ENCODE results near the gene PIP4K2A.
"Not testable (repeated sequence)": the region's sequence is repeated elsewhere in the genome, so short reads cannot be mapped to it uniquely, and the experiment has no call there.

The PIP4K2A gene

DNA sequence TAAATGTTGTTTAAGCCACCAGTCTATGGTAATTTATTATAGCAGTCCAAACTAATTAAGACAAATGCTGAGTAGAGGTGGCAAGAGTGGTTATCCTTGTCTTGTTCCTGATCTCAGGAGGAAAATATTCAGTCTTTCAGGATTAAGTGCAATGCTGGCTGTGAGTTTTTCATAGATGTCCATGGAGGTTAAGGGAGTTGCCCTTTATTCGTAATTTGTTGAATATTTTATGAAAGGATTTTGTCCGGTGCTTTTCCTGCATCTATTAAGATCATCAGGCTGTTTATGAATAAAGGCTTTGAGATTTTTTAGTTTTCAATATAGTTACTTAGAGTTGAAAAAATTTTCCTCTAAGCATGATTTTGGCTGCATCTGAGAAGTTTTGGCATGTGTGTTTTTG lies 186.9 kb downstream of the PIP4K2A start:
- DNase-seq (ENCODE audit: low read depth in 2 of 3, low spot score in 1 of 3), result no peak

DNA sequence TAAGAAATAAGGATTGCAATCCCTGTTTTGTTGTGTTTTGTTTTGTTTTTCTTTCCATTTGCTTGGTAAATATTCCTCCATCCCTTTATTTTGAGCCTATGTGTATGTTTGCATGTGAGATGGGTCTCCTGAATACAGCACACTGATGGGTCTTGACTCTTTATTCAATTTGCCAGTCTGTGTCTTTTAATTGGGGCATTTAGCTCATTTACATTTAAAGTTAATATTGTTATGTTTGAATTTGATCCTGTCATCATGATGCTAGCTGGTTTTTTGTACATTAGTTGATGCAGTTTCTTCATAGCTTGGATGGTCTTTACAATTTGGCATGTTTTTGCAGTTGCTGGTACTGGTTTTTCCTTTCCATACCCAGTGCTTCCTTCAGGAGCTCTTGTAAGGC lies 190.0 kb downstream of the PIP4K2A start:
- not testable (repeated sequence) for DNase-seq (ENCODE audit: low read depth in 2 of 3, low spot score in 1 of 3)

DNA sequence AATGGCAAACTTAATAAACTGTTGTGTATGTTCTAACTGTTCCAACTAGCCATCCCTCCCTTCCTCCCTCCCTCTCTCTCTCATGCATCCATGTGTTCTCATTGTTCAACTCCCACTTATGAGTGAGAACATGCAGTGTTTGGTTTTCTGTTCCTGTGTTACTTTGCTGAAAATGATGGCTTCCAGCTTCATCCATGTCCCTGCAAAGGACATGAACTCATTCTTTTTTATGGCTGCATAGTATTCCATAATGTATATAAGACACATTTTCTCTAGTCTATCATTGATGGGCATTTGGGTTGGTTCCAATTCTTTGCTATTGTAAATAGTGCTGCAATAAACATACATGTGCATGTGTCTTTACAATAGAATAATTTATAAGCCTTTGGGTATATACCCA lies 193.7 kb downstream of the PIP4K2A start:
- not testable (repeated sequence) for DNase-seq (ENCODE audit: low read depth in 2 of 3, low spot score in 1 of 3)

DNA sequence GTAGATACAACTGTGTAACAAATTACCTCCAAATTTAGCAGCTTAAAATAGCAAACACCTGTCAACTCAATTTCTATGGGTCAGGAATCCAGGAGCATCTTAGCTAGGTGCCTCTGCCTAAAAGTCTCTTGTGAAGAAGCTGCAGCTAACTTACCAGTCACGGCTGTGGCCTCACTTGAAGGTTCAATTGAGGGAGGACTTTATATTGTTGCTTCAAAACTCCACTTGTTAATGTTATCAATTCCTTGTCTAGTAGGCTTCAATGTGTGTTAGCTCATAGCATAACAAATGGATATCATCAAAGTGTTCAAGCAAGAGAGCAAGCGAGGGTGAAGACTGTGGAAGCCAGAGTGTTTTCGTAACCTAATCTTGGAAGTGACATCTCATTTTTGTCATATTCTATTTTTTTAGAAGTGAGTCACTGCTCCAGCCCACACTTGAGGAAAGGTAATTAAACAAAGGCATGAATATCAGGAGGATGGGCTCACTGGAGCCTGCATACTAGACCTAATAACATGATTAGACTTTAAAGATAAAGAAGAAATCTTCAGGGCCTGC lies 196.1 kb downstream of the PIP4K2A start:
- DNase-seq (ENCODE audit: low read depth in 2 of 3, low spot score in 1 of 3), result no peak

DNA sequence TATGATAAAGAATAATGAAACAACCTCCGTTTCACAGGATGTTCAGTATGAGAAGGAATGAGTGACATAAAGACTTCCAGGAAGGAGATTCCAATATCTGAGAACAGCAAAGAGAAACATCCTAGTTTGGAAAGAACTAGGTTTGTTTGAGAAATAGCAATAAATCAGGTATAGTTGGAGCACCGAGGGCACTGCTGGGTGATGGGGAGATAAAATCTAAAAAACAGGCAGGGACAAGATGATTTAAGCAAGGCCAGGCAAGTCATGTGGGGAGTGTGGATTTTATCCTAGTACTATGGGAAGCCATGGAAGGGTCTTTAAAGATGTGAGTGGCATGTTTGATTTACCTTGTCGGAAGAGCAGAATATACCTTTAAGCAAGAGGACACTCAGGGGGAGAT lies 199.4 kb downstream of the PIP4K2A start:
- no peak for DNase-seq (ENCODE audit: low read depth in 2 of 3, low spot score in 1 of 3)

DNA sequence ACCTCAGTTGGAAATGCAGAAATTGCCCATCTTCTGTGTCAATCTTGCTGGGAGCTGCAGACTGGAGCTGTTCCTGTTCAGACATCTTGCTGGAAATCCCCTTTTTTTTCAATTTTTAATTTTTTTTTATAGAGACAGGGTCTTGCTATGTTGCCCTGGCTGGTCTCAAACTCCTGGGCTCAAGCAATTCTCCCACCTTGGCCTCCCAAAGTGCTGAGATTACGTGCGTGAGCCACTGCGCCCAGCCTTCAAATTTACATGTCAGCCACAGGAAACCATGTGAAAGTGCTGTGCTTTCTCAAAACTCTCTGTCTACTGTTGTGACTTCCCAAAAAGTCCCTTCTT lies 200.0 kb downstream of the PIP4K2A start:
- DNase-seq (ENCODE audit: low read depth in 2 of 3, low spot score in 1 of 3), result not testable (repeated sequence)

DNA sequence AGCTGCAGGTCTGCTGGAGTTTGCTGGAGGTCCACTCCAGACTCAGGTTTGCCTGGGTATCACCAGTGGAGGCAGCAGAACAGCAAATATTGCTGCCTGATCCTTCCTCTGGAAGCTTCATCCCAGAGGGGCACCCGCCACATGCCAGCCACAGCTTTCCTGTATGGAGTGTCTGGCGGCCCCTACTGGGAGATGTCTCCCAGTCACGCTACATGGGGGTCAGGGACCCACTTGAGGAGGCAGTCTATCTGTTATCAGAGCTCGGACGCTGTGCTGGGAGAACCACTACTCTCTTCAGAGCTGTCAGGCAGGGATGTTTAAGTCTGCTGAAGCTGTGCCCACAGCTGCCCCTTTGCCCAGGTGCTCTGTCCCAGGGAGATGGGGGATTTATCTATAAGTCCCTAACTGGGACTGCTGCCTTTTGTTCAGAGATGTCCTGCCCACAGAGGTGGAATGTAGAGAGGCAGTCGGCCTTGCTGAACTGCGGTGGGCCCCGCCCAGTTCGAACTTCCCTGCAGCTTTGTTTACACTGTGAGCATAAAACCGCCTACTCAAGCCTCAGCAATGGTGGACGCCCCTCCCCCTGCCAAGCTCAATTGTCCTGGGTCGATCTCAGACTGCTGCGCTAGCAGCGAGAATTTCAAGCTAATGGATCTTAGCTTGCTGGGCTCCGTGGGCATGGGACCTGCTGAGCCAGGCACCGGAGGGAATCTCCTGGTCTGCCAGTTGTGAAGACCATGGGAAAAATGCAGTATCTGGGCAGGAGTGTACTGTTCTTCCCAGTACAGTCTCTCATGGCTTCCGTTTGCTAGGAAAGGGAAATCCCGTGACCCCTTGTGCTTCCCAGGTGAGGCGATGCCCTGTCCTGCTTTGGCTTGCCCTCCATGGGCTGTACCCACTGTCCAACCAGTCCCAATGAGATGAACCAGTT lies 200.6 kb downstream of the PIP4K2A start:
- DNase-seq (ENCODE audit: low read depth in 2 of 3, low spot score in 1 of 3), result not testable (repeated sequence)

DNA sequence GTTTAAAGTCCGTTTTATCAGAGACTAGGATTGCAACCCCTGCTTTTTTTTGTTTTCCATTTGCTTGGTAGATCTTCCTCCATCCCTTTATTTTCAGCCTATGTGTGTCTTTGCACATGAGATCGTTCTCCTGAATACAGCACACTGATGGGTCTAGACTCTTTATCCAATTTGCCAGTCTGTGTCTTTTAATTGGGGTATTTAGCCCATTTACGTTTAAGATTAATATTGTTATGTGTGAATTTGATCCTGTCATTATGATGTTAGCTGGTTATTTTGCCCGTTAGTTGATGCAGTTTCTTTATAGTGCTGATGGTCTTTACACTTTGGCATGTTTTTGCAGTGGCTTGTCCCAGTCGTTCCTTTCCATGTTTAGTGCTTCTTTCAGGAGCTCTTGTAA lies 202.4 kb downstream of the PIP4K2A start:
- DNase-seq (ENCODE audit: low read depth in 2 of 3, low spot score in 1 of 3), result not testable (repeated sequence)

DNA sequence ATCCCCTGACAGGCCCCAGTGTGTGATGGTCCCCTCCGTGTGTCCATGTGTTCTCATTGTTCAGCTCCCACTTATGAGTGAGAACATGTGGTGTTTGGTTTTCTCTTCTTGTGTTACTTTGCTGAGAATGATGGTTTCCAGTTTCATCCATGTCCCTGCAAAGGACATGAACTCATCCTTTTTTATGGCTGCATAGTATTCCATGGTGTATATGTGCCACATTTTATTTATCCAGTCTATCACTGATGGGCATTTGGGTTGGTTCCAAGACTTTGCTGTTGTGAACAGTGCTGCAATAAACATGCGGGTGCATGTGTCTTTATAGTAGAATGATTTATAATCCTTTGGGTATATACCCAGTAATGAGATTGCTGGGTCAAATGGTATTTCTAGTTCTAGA lies 206.2 kb downstream of the PIP4K2A start:
- DNase-seq (ENCODE audit: low read depth in 2 of 3, low spot score in 1 of 3), result not testable (repeated sequence)

DNA sequence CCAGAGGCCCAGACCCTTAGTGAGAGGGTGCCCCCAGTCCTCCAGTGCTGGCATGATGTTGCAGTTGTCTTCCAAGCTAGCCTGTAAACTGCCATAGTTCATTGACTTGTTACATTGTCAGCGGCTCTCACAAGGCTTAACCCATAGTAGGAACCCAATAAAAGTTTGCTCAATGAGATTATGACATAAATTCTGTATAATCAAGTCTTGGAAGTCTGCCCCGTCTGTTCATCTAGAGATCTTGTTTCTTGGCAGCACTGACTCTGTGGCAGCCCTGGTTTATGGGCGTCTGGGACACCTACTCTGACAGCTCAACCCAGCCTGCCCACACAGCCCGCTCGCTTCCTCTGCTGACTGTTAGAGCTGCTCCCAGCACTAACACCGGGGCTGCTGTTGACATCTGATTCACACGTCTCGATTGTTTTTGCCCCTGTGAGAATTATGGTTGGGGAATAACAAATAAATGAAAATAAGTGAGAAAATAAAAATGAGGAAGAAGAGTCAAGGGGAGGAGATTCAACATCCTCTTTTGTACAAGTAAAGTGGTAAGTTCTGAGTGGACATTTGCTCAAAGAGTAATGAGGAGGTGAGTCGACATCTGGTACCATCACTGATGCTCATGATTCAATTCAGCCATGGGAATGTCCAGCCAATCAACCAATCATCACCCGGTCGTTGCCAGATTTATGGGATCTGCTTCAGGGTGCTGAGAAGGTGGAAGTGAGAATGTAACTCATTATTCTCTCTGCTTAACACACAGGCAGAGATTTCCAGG lies 208.3 kb downstream of the PIP4K2A start:
- DNase-seq (ENCODE audit: low read depth in 2 of 3, low spot score in 1 of 3), result peak; percentile 8 to 17 (median 8)

DNA sequence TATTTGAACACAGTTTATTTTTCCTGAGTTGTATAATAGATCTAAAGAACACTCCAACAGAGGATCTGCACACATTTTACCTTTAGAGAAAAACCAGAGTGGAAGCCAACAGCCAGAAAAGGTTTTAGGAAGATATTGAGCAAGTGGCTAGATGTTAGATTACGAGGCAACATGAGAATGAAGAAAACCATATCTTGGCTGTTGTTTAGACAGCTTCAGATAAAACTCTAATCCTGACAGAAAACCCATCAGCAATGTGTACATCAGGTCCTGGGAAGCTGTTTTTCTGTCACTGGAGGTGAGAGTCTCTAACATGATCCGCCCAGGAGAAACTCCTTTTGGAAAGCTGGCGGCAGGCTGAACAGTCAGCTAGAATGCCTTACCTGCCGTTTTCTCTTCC lies 209.6 kb downstream of the PIP4K2A start:
- DNase-seq (ENCODE audit: low read depth in 2 of 3, low spot score in 1 of 3), result no peak

DNA sequence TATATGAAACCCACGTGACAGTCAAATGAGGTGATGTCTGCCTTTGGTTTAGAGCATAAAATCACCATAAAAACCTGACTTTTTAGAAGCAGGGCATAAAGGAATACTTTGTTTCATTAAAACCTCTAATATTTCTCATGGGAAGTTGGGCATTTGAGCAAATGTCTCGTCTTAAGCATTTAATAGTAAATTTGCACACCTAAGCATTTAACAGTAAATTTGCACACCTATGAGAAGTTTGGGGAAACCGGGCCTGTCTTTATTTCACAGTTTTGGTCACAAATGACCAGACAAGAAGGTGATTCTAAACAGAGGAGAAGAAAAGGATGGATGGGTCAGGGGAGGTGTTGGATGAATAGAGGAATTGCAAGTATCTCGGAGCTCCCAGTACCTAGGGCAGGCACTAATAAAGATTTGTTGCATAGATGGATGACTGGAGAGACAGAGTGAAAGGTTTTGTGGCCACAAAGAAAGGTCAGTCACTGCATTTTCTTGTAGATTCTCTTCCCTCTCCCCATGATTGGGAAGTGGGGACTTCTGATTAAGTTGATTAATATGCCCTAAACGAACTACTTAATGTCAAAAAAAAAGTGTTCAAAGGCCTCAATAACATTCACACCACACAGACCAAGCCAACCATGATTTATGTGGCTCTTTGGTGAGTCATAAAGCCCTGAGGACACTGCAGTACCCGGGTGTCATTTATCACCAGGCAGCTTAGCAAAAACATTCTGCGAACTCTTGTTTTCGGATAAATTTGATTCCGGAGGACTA lies 210.9 kb downstream of the PIP4K2A start:
- DNase-seq (ENCODE audit: low read depth in 2 of 3, low spot score in 1 of 3), result no peak

DNA sequence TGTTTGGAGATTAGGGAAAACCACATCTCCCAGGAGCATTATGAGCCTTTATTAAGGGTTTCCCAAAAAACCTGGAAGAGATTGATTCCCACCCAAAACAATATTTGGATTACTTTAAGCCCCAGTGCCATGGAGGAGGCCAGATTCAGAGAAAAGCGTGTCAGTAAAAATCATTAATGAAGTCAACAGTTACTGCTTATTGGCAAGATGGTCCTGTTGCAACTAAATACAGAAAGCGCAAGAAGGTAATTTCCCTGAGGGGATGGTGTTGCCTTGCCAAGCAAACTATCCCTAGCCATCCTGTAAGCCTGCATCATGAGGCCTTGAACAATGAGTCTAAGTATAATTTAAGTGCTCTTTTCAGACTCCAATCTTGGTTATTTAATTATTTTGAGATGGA lies 212.5 kb downstream of the PIP4K2A start:
- DNase-seq (ENCODE audit: low read depth in 2 of 3, low spot score in 1 of 3), result no peak

DNA sequence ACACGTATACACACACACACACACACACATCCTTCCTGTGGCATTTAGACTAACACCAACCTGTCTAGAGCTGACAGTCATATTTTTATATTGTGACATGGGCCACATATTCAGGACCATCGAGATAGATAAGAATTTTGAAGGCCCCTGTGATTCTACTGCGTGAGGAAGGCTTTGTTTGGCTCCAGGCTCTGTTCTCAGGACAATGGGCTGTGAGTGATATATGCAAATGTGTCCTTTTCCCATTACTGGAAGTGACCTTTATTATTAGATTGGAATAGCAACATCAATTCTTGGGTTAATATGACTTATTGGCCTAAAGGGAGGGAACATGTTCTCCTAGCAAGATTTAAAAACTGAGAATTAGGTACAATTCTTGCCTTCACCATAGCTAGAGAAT lies 213.0 kb downstream of the PIP4K2A start:
- no peak for DNase-seq (ENCODE audit: low read depth in 2 of 3, low spot score in 1 of 3)

DNA sequence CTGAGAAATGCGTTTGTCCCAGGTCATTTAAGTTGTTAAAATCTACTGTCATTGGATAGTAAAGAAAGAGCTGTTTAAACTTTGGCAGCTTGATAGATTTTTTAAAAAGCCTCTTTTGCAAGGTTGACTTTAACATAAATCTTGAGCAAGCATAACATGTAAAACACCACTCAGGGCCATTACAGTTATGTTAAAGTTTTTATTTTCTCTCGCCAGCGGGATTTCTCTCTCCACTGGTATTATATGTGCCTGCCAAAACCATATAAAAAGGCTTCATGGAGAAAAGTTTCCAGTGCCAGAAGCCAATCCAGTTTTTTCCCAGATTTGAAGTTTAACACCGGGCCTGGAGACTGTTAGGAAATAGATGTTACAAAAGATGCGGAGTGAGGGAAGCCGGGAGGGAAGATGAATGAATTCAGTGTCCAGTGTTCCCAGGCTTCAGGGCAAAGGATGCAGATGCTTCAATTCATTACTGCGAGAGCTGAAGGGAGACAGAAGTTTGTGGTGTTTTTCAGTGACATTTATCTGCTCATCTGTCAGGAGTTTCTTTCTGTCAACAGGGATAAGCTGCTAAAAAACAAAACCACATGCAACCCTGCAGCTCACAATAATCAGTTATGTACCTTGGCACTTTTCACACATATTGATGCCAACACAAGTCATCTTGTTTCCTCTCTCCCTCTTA lies 213.6 kb downstream of the PIP4K2A start:
- DNase-seq (ENCODE audit: low read depth in 2 of 3, low spot score in 1 of 3), result no peak

DNA sequence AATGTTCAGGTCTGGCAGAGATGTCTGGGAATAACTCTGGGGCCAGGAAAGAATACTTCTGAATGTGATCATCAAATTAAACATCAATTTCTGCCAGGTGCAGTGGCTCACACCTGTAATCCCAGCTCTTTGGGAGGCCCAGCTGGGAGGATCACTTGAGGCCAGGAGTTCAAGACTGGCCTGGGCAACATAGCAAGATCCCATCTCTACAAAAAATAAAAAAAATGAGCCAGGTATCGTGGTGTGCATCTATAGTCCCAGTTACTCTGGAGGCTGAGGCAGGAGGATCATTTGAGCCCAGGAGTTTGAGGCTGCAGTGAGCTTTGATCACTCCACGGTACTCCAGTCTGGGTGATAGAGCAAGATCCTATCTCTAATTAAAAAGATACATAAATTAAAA lies 214.4 kb downstream of the PIP4K2A start:
- DNase-seq (ENCODE audit: low read depth in 2 of 3, low spot score in 1 of 3), result not testable (repeated sequence)

DNA sequence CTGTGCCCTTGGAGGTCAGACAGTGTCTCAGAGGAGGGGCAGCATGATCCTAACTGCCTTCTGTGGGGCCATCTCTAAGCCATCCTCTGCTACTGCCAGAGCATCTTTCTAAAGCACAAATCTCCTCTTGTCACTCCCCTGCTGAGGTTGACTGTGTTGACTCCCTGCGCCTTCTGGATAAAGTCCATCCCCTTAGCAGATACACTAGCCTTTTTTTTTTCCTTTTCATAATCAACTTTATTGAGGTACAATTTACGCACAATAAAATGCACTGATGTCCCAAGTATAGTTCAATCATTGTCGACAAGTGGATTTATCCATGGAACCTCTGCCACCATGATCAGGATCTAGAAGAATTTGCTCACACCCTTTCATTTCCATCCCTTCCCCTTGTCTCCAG lies 219.0 kb downstream of the PIP4K2A start:
- no peak for DNase-seq (ENCODE audit: low read depth in 2 of 3, low spot score in 1 of 3)

DNA sequence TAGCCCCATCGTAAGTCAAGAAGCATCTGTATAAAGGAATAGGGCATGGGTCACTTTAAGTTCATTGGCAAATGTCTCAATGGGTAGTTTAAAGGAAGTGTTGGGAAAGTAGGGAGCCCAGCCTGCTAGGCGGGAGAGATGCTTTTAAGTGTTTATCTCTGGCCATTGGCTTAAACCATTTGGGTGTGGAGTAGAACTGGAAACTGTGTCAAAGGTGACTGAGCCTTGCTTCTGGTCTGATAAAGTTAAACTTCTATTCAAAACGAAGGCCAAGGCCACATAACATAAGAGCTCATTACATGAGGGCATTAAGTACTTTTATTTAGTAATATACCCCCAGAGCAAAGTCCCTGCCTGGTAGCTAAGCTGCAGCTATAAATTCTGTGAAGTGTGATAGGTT lies 220.4 kb downstream of the PIP4K2A start:
- no peak for DNase-seq (ENCODE audit: low read depth in 2 of 3, low spot score in 1 of 3)

DNA sequence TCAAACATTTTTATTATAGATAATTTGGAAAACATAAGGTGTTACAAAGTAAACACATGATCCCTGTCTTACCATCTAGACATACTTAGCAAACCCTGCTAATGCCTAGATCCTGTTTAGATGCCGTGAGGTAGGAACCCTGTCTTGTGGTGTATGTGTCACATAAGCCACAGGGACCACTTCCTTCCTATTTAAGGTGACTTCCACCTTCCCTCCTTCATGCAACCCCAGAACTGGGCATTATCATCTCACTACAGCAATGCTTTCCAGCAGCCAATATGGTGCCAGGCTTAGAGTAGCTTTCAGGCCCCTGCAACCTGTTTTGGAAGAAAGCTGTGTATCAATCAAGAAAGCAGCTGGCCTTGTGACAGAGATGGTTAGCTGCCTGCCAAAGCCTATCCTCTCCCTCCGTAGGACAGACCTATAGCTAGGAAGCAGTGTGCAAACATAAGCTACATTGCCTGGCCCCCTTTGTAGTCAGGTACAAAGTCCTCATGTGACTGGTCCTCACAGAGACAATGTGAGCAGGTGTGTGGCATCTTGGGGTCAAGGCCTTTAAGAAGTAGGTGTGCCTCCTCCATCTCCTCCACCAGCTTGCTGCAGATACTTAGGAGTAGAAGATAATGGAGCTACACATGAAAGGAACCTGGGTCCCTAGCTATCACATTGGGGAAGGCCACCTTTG lies 222.3 kb downstream of the PIP4K2A start:
- DNase-seq (ENCODE audit: low read depth in 2 of 3, low spot score in 1 of 3), result peak in 1 of 3 donors; percentile 14

DNA sequence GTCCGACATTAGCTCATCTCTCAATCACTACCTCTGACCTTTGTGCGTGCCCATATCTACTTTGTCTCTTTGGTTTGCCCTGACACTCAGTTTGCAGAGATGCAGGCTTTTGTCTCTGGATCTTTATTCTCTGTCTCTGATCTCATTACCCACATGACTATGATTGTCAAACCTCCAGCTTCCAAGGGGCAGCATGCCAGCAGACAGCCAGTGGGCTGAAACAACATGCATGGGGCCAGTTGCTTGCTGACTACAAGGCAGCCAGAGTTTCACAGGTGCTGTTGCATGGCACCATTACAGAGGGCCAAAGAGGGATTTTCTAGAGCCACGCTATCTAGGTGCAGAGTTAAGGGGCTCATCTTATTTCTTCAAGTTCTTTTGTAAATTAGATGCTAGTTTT lies 222.9 kb downstream of the PIP4K2A start:
- DNase-seq (ENCODE audit: low read depth in 2 of 3, low spot score in 1 of 3), result no peak
